ENCODE measurements around the gene COX14. TPM values are rescaled to one million over a fixed set of nuclear protein-coding genes. Genes with fewer than 3 reads are reported as not detected.

Gene COX14
- total RNA-seq, 1 experiment from 2014 or later, result 74.0 TPM

Other genes with a start within 250 kb of the COX14 start
- not detected in 2 replicates for gene FAIM2, start 208.3 kb upstream of the COX14 start, total RNA-seq (2014; rRNA removed; shearing (Covaris generic); ENCODE audit: low replicate concordance)
- not detected in 2 replicates for gene AQP2, start 161.5 kb upstream of the COX14 start, total RNA-seq (2014; rRNA removed; shearing (Covaris generic); ENCODE audit: low replicate concordance)
- not detected in 2 replicates for gene AQP5, start 150.4 kb upstream of the COX14 start, total RNA-seq (2014; rRNA removed; shearing (Covaris generic); ENCODE audit: low replicate concordance)
- not detected in 2 replicates for gene AQP6, start 139.3 kb upstream of the COX14 start, total RNA-seq (2014; rRNA removed; shearing (Covaris generic); ENCODE audit: low replicate concordance)
- 195 and 213 TPM in 2 replicates for gene RACGAP1, start 86.7 kb upstream of the COX14 start, total RNA-seq (2014; rRNA removed; shearing (Covaris generic); ENCODE audit: low replicate concordance)
- 0.74 and 5.8 TPM in 2 replicates for gene ASIC1, start 54.6 kb upstream of the COX14 start, total RNA-seq (2014; rRNA removed; shearing (Covaris generic); ENCODE audit: low replicate concordance)
- 61.0 and 61.9 TPM in 2 replicates for gene SMARCD1, start 26.9 kb upstream of the COX14 start, total RNA-seq (2014; rRNA removed; shearing (Covaris generic); ENCODE audit: low replicate concordance)
- not detected in 2 replicates for gene GPD1, start 8.2 kb upstream of the COX14 start, total RNA-seq (2014; rRNA removed; shearing (Covaris generic); ENCODE audit: low replicate concordance)
- 47.1 and 78.6 TPM in 2 replicates for gene CERS5, start 55.1 kb downstream of the COX14 start, total RNA-seq (2014; rRNA removed; shearing (Covaris generic); ENCODE audit: low replicate concordance)
- 22.0 and 25.7 TPM in 2 replicates for gene LIMA1, start 171.3 kb downstream of the COX14 start, total RNA-seq (2014; rRNA removed; shearing (Covaris generic); ENCODE audit: low replicate concordance)